HEK293 (cell line): Measurements from ENCODE around the gene PACS1.
A peak's percentile ranks its signal among the peaks of the same experiment; 100 is the strongest.

ENCODE experiments used
- CTCF ChIA-PET: fragments of 350-600 bp; formaldehyde crosslinking; extraction: SDS; loops from one replicate; lab custom pipeline; 2021; ENCODE audit warnings: antibody characterized with exemption; lab: Yijun Ruan, JAX
- POLR2A ChIA-PET: fragments of 300-600 bp; formaldehyde crosslinking; extraction: SDS; loops from one replicate; lab custom pipeline; 2020; ENCODE audit warnings: antibody characterized with exemption, inconsistent platforms; lab: Yijun Ruan, JAX
- H3K27ac ChIP-seq: fragments of 200-500 bp; sonication (Bioruptor generic); 2 replicates; pipeline ENCODE4 v1.5.1; 2014; ENCODE audit warnings: low read depth, low read length, control low read depth, inconsistent platforms; ENCODE audit errors: extremely low read depth
- H3K36me3 ChIP-seq, 2 experiments: fragments of 200-500 bp in 1 of 2; sonication (Bioruptor generic) in 1 of 2; 1 replicate in 1 of 2; 2 replicates in 1 of 2; pipeline ENCODE4 v1.5.1; 2014 to 2017; ENCODE audit warnings: inconsistent platforms in 2 of 2, low read length in 2 of 2; ENCODE audit not compliant: control insufficient read depth in 2 of 2, insufficient read depth in 1 of 2
- H3K4me1 ChIP-seq: fragments of 200-500 bp; sonication (Bioruptor generic); 2 replicates; pipeline ENCODE4 v1.5.1; 2014; ENCODE audit warnings: mild to moderate bottlenecking, low read length, inconsistent platforms; ENCODE audit not compliant: control insufficient read depth, insufficient read depth
- H3K4me3 ChIP-seq: 2 replicates; pipeline ENCODE4 v1.5.1; 2011; ENCODE audit warnings: low read depth, mild to moderate bottlenecking, control low read depth, low read length, moderate library complexity
- H3K9me3 ChIP-seq: fragments of 200-500 bp; sonication (Bioruptor generic); 2 replicates; pipeline ENCODE4 v1.5.1; 2014; ENCODE audit warnings: low read depth, low read length, inconsistent platforms; ENCODE audit not compliant: control insufficient read depth, insufficient read depth
- EGR2 ChIP-seq: fragments of 450-650 bp; formaldehyde crosslinking; IDR thresholded peaks from 2 replicates; pipeline ENCODE4 v1.5.1; 2016; ENCODE audit warnings: low read depth, missing biosample characterization, missing genetic modification characterization
- GLIS1 ChIP-seq: fragments of 450-650 bp; formaldehyde crosslinking; IDR thresholded peaks from 2 replicates; pipeline ENCODE4 v1.5.1; 2016; ENCODE audit warnings: missing biosample characterization, missing genetic modification characterization
- KLF10 ChIP-seq: fragments of 450-650 bp; IDR thresholded peaks from 2 replicates; pipeline ENCODE4 v1.5.1; 2018; ENCODE audit warnings: missing biosample characterization, mild to moderate bottlenecking, missing genetic modification characterization
- KLF8 ChIP-seq: fragments of 450-650 bp; formaldehyde crosslinking; IDR thresholded peaks from 2 replicates; pipeline ENCODE4 v1.5.1; 2016; ENCODE audit warnings: missing biosample characterization, missing genetic modification characterization
- YY1 ChIP-seq: fragments of 450-650 bp; formaldehyde crosslinking; IDR thresholded peaks from 2 replicates; pipeline ENCODE4 v1.5.1; 2018; ENCODE audit warnings: missing biosample characterization, missing genetic modification characterization
- YY2 ChIP-seq: fragments of 450-650 bp; formaldehyde crosslinking; IDR thresholded peaks from 2 replicates; pipeline ENCODE4 v1.5.1; 2016; ENCODE audit warnings: missing biosample characterization, missing genetic modification characterization
- ZBTB20 ChIP-seq: fragments of 450-650 bp; formaldehyde crosslinking; IDR thresholded peaks from 2 replicates; pipeline ENCODE4 v1.5.1; 2016; ENCODE audit warnings: missing biosample characterization, missing genetic modification characterization
- ZBTB8A ChIP-seq: fragments of 450-650 bp; formaldehyde crosslinking; IDR thresholded peaks from 2 replicates; pipeline ENCODE4 v1.5.1; 2016; ENCODE audit warnings: missing biosample characterization, missing genetic modification characterization
- ZFHX2 ChIP-seq: fragments of 450-650 bp; formaldehyde crosslinking; conservative IDR thresholded peaks from 2 replicates; pipeline ENCODE4 v1.5.1; 2016; ENCODE audit warnings: missing biosample characterization, missing genetic modification characterization
- ZFP69B ChIP-seq: fragments of 450-650 bp; formaldehyde crosslinking; IDR thresholded peaks from 2 replicates; pipeline ENCODE4 v1.5.1; 2016; ENCODE audit warnings: missing biosample characterization, missing genetic modification characterization
- ZIC2 ChIP-seq: fragments of 450-650 bp; formaldehyde crosslinking; IDR thresholded peaks from 2 replicates; pipeline ENCODE4 v1.5.1; 2016; ENCODE audit warnings: missing biosample characterization, missing genetic modification characterization
- ZNF132 ChIP-seq: fragments of 450-650 bp; formaldehyde crosslinking; IDR thresholded peaks from 2 replicates; pipeline ENCODE4 v1.5.1; 2017; ENCODE audit warnings: missing biosample characterization, missing genetic modification characterization, borderline replicate concordance
- ZNF16 ChIP-seq: fragments of 450-650 bp; formaldehyde crosslinking; IDR thresholded peaks from 2 replicates; pipeline ENCODE4 v1.5.1; 2016; ENCODE audit warnings: low read depth, missing biosample characterization, missing genetic modification characterization
- ZNF24 ChIP-seq: fragments of 450-650 bp; formaldehyde crosslinking; IDR thresholded peaks from 2 replicates; pipeline ENCODE4 v1.5.1; 2016; ENCODE audit warnings: missing biosample characterization, missing genetic modification characterization
- ZNF335 ChIP-seq: fragments of 450-650 bp; formaldehyde crosslinking; conservative IDR thresholded peaks from 2 replicates; pipeline ENCODE4 v1.5.1; 2016; ENCODE audit warnings: missing biosample characterization, missing genetic modification characterization
- ZNF366 ChIP-seq: fragments of 450-650 bp; formaldehyde crosslinking; conservative IDR thresholded peaks from 2 replicates; pipeline ENCODE4 v1.5.1; 2016; ENCODE audit warnings: missing biosample characterization, missing genetic modification characterization
- ZNF391 ChIP-seq: fragments of 450-650 bp; formaldehyde crosslinking; IDR thresholded peaks from 2 replicates; pipeline ENCODE4 v1.5.1; 2016; ENCODE audit warnings: low read depth, missing biosample characterization, missing genetic modification characterization, borderline replicate concordance
- ZNF473 ChIP-seq: fragments of 450-650 bp; formaldehyde crosslinking; IDR thresholded peaks from 2 replicates; pipeline ENCODE4 v1.5.1; 2017; ENCODE audit warnings: missing biosample characterization, missing genetic modification characterization
- ZNF610 ChIP-seq: fragments of 450-650 bp; formaldehyde crosslinking; IDR thresholded peaks from 2 replicates; pipeline ENCODE4 v1.5.1; 2016; ENCODE audit warnings: missing biosample characterization, missing genetic modification characterization, borderline replicate concordance
- ZNF629 ChIP-seq: fragments of 450-650 bp; formaldehyde crosslinking; IDR thresholded peaks from 2 replicates; pipeline ENCODE4 v1.5.1; 2017; ENCODE audit warnings: missing biosample characterization, missing genetic modification characterization
- ZNF837 ChIP-seq: fragments of 450-650 bp; formaldehyde crosslinking; IDR thresholded peaks from 2 replicates; pipeline ENCODE4 v1.5.1; 2016; ENCODE audit warnings: missing biosample characterization, missing genetic modification characterization
- ZXDB ChIP-seq: fragments of 450-650 bp; formaldehyde crosslinking; IDR thresholded peaks from 2 replicates; pipeline ENCODE4 v1.5.1; 2016; ENCODE audit warnings: missing biosample characterization, missing genetic modification characterization
- TF ChIP-seq, protein P1 (sequence below): fragments of 450-650 bp; formaldehyde crosslinking; IDR thresholded peaks from 2 replicates; pipeline ENCODE4 v1.5.1; 2016; ENCODE audit warnings: missing biosample characterization, missing genetic modification characterization
- TF ChIP-seq, protein P2 (sequence below): fragments of 450-650 bp; formaldehyde crosslinking; optimal IDR thresholded peaks from 2 replicates; pipeline ENCODE3; 2016; ENCODE audit warnings: missing biosample characterization, mild to moderate bottlenecking, missing genetic modification characterization
- TF ChIP-seq, protein P3 (sequence below): fragments of 450-650 bp; formaldehyde crosslinking; IDR thresholded peaks from 2 replicates; pipeline ENCODE4 v1.5.1; 2017; ENCODE audit warnings: missing biosample characterization, missing genetic modification characterization
- TF ChIP-seq, protein P4 (sequence below): IDR thresholded peaks from 2 replicates; pipeline ENCODE4 v1.6.1; 2011; ENCODE audit warnings: mild to moderate bottlenecking, low read depth, low read length, borderline replicate concordance

PACS1 gene

DNA sequence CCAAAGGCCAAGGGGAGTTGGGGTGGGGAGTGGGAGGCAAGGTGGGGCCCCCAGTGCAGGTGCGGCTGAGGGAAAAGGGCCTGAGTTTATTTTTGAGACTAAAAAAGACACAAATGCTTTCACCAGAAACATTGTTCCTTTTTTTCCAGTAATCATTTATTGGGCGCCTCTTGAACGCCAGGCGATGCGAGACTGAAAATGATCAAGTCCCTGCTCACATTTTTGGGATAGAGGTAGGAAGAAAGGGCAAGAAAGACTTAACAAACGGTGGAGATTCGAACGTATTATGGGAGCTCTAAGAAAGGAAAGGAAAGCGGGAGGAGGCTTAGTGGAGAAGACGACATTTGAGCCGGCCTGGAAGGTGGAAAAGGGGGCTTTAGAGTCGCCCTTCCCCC, 18.7 kb upstream of the PACS1 start:
- H3K4me3 ChIP-seq, result peak overlapping the region; percentile 43
- peak overlapping the region; percentile 93 for H3K27ac ChIP-seq
- H3K36me3 ChIP-seq, result peaks cover 16 to 36% of the 10 kb centered on the region in 2 experiments
- TF ChIP-seq ZNF366 (tag by site-specific recombination) (0 out of 2 replicates have a peak, but pooled peaks have one; percentile 18), ZNF132 (tag by site-specific recombination) (no peak), ZNF335 (peak; percentile 7; the same call in 1 of the 2 replicates), ZNF391 (tag by site-specific recombination) (no peak), ZNF16 (no peak), ZNF24 (0 out of 2 replicates have a peak, but pooled peaks have one; percentile 50)
- TF ChIP-seq, protein P1, sequence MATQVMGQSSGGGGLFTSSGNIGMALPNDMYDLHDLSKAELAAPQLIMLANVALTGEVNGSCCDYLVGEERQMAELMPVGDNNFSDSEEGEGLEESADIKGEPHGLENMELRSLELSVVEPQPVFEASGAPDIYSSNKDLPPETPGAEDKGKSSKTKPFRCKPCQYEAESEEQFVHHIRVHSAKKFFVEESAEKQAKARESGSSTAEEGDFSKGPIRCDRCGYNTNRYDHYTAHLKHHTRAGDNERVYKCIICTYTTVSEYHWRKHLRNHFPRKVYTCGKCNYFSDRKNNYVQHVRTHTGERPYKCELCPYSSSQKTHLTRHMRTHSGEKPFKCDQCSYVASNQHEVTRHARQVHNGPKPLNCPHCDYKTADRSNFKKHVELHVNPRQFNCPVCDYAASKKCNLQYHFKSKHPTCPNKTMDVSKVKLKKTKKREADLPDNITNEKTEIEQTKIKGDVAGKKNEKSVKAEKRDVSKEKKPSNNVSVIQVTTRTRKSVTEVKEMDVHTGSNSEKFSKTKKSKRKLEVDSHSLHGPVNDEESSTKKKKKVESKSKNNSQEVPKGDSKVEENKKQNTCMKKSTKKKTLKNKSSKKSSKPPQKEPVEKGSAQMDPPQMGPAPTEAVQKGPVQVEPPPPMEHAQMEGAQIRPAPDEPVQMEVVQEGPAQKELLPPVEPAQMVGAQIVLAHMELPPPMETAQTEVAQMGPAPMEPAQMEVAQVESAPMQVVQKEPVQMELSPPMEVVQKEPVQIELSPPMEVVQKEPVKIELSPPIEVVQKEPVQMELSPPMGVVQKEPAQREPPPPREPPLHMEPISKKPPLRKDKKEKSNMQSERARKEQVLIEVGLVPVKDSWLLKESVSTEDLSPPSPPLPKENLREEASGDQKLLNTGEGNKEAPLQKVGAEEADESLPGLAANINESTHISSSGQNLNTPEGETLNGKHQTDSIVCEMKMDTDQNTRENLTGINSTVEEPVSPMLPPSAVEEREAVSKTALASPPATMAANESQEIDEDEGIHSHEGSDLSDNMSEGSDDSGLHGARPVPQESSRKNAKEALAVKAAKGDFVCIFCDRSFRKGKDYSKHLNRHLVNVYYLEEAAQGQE (tag by site-specific recombination), result no peak
- peaks cover 8% of the 10 kb centered on the region for H3K4me1 ChIP-seq
- ChIA-PET CTCF (interaction anchor here (0.6 to 4.7 kb wide), 5 partner anchors 10 to 323 kb away, joined by 3 to 36 read pairs (median 7); no protein-coding TSS in a partner anchor), POLR2A (interaction anchor here (0.5 to 1.8 kb wide), 8 partner anchors 9 to 514 kb away, joined by 3 to 7 read pairs (median 4); partner anchors contain the start of genes BANF1 and RNASEH2C)
- H3K9me3 ChIP-seq, result no peaks in the 10 kb centered on the region

DNA sequence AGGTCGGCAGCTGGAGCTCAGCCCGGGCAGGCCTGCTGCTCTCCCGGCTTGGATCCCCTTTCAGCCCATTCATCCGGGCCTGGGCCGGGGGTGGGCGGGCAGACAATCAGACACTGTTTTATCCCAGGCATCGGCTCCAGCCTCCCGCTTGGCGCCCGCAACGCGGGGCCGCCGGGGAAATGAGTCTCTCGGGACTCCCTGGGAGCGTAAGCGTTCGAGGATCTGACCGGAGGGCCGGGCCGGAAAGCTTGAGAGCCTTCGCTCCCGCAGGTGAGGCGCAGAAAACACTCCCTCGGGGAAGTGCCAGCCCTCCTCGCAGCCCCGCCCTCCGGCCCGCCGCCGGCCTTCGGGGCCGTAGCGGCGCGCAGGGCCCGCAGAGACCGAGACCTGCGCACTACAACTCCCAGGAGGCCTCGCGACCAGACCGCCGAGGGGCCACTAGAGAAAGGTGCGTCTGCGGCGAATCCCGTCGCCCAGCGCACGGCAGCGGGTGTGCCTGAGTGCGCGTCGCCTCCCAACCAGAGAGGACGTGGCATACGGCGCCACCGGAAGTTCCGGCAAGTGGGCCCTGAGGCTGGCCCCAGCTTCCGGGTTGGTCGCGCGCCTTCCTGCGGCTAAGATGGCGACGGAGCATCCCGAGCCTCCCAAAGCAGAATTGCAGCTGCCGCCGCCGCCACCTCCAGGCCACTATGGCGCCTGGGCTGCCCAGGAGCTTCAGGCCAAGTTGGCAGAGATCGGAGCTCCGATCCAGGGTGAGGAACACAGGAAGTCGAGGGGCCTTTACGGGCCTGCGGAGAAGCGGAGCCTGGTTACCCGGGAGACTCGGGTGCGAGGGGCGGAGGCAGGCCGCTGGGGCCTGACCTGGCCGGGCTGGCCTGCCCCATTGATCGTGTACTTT, 18.1 kb upstream of the PACS1 start, which contains the start of gene SF3B2:
Gene SF3B2 (plus strand): TSS at position 599 of the 898 bp plus-strand sequence. CDS start 21 bp downstream, at position 620.
- H3K36me3 ChIP-seq, result peaks cover 17 to 42% of the 10 kb centered on the region in 2 experiments
- H3K9me3 ChIP-seq, result no peaks in the 10 kb centered on the region
- ChIA-PET POLR2A (interaction anchor here (0.5 to 2.1 kb wide), 18 partner anchors 8 to 515 kb away, joined by 3 to 7 read pairs (median 4); partner anchors contain the start of genes BANF1, PELI3 and RNASEH2C), CTCF (interaction anchor here (0.5 to 4.7 kb wide), 12 partner anchors 11 to 511 kb away, joined by 3 to 36 read pairs (median 3); partner anchors contain the start of gene CATSPER1)
- H3K4me3 ChIP-seq, result peak within 1 kb of the TSS; percentile 90
- H3K27ac ChIP-seq, result peak within 1 kb of the TSS; percentile 93
- peaks cover 8% of the 10 kb centered on the region for H3K4me1 ChIP-seq
- peak; percentile 51; the same call in 1 of the 2 replicates for TF ChIP-seq ZFP69B (tag by site-specific recombination)
- peak; percentile 75 for TF ChIP-seq ZBTB8A
- TF ChIP-seq GLIS1 (tag by site-specific recombination), result peak; percentile 85
- peak; percentile 88 for TF ChIP-seq YY1 (tag by site-specific recombination)
- TF ChIP-seq YY2 (tag by site-specific recombination), result peak; percentile 84
- no peak for TF ChIP-seq ZNF473 (tag by site-specific recombination)
- TF ChIP-seq, protein P2, sequence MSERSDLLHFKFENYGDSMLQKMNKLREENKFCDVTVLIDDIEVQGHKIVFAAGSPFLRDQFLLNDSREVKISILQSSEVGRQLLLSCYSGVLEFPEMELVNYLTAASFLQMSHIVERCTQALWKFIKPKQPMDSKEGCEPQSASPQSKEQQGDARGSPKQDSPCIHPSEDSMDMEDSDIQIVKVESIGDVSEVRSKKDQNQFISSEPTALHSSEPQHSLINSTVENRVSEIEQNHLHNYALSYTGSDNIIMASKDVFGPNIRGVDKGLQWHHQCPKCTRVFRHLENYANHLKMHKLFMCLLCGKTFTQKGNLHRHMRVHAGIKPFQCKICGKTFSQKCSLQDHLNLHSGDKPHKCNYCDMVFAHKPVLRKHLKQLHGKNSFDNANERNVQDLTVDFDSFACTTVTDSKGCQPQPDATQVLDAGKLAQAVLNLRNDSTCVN (tag by site-specific recombination), result peak; percentile 96
- peak; percentile 69 for TF ChIP-seq ZBTB20 (tag by site-specific recombination)
- TF ChIP-seq, protein P3, sequence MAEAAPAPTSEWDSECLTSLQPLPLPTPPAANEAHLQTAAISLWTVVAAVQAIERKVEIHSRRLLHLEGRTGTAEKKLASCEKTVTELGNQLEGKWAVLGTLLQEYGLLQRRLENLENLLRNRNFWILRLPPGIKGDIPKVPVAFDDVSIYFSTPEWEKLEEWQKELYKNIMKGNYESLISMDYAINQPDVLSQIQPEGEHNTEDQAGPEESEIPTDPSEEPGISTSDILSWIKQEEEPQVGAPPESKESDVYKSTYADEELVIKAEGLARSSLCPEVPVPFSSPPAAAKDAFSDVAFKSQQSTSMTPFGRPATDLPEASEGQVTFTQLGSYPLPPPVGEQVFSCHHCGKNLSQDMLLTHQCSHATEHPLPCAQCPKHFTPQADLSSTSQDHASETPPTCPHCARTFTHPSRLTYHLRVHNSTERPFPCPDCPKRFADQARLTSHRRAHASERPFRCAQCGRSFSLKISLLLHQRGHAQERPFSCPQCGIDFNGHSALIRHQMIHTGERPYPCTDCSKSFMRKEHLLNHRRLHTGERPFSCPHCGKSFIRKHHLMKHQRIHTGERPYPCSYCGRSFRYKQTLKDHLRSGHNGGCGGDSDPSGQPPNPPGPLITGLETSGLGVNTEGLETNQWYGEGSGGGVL (tag by site-specific recombination), result no peak
- TF ChIP-seq ZNF391 (tag by site-specific recombination), result no peak; the same call in 1 of the 2 replicates
- 0 out of 2 replicates have a peak, but pooled peaks have one; percentile 18 for TF ChIP-seq ZIC2 (tag by site-specific recombination)
- peak; percentile 81 for TF ChIP-seq ZXDB (tag by site-specific recombination)
- 0 out of 2 replicates have a peak, but pooled peaks have one; percentile 7 for TF ChIP-seq ZFHX2 (tag by site-specific recombination)
- peak; percentile 9; the same call in 1 of the 2 replicates for TF ChIP-seq EGR2 (tag by site-specific recombination)
- TF ChIP-seq KLF10, result peak; percentile 38; the same call in 1 of the 2 replicates
- peak; percentile 80 for TF ChIP-seq ZNF629
- TF ChIP-seq, protein P4, sequence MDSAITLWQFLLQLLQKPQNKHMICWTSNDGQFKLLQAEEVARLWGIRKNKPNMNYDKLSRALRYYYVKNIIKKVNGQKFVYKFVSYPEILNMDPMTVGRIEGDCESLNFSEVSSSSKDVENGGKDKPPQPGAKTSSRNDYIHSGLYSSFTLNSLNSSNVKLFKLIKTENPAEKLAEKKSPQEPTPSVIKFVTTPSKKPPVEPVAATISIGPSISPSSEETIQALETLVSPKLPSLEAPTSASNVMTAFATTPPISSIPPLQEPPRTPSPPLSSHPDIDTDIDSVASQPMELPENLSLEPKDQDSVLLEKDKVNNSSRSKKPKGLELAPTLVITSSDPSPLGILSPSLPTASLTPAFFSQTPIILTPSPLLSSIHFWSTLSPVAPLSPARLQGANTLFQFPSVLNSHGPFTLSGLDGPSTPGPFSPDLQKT, result no peak
- TF ChIP-seq ZNF837, result no peak
- peak; percentile 59; the same call in 1 of the 2 replicates for TF ChIP-seq KLF8 (tag by site-specific recombination)
- TF ChIP-seq ZNF610 (tag by site-specific recombination), result no peak; the same call in 1 of the 2 replicates
